K562 (cell line): ENCODE data around the gene TRIM31. TPM values are rescaled to one million over a fixed set of nuclear protein-coding genes. Genes with fewer than 3 reads are reported as not detected.

Source experiments
- ATAC-seq: fragments of 200-7000 bp; cut with Tn5 transposase; 3 replicates; pipeline ENCODE4 v1.9.1; 2020; ENCODE audit warnings: moderate library complexity
- BruUV-seq: library from RNA; stranded (reverse); fragments of 400-500 nt; replicated peaks from 2 replicates; lab custom pipeline; 2021; lab: Mats Ljungman, UMichigan
- CTCF ChIA-PET: fragments of 300-600 bp; formaldehyde crosslinking; extraction: SDS; loops from one replicate; lab custom pipeline; 2021; ENCODE audit warnings: low intra/inter-chr PET ratio; lab: Yijun Ruan, JAX
- POLR2A ChIA-PET: fragments of 300-600, 350-650 bp; sonication (Branson Sonifier 250); formaldehyde crosslinking; extraction: SDS; loops from one replicate; lab custom pipeline; 2021; ENCODE audit warnings: antibody characterized with exemption, inconsistent platforms; lab: Yijun Ruan, JAX
- DNase-seq, 4 experiments: peaks; one replicate each; pipeline versions ENCODE4 v3.0.0 to v3.0.0-alpha.2; 2011 to 2018; ENCODE audit warnings: low spot score in 3 of 4, mixed read lengths in 3 of 4; ENCODE audit errors: extremely low read depth in 1 of 4
- FAIRE-seq: peaks from 2 replicates; lab custom pipeline; 2011; peaks lifted over from hg19 to GRCh38; lab: Jason Lieb, UNC
- H2AFZ ChIP-seq: 2 replicates; pipeline ENCODE4 v1.6.0; 2011; ENCODE audit warnings: low read depth, low read length, control low read depth, inconsistent platforms
- H3K27ac ChIP-seq: fragments of 200-600 bp; 3 replicates; pipeline ENCODE4 v1.8.0; 2011; ENCODE audit warnings: low read depth, mild to moderate bottlenecking, control low read depth, inconsistent platforms, low read length, moderate library complexity, mixed read lengths; ENCODE audit errors: extremely low read depth
- H3K27me3 ChIP-seq, 2 experiments: fragments of 300-600 bp in 1 of 2; 2 replicates in 1 of 2; 3 replicates in 1 of 2; pipeline versions ENCODE4 v1.6.0 to v1.8.0; 2011; ENCODE audit warnings: inconsistent platforms in 2 of 2, low read length in 2 of 2, mild to moderate bottlenecking in 1 of 2, mixed read lengths in 1 of 2, moderate library complexity in 1 of 2; ENCODE audit not compliant: control insufficient read depth in 2 of 2, insufficient read depth in 2 of 2
- H3K36me3 ChIP-seq: fragments of 300-600 bp; 3 replicates; pipeline ENCODE4 v1.8.0; 2011; ENCODE audit warnings: mild to moderate bottlenecking, low read length, inconsistent platforms; ENCODE audit not compliant: control insufficient read depth, insufficient read depth
- H3K4me1 ChIP-seq, 2 experiments: fragments of 200-600 bp in 1 of 2; replicated peaks in 1 of 2; 2 replicates in 1 of 2; 3 replicates in 1 of 2; pipeline versions ENCODE4 v1.5.1 to v1.8.0; 2011; ENCODE audit warnings: inconsistent platforms in 2 of 2, low read length in 2 of 2, mild to moderate bottlenecking in 1 of 2, mixed read lengths in 1 of 2, moderate library complexity in 1 of 2; ENCODE audit not compliant: control insufficient read depth in 2 of 2, insufficient read depth in 2 of 2
- H3K4me2 ChIP-seq: 2 replicates; pipeline ENCODE4 v1.6.1; 2011; ENCODE audit warnings: low read length, control low read depth, inconsistent platforms, mixed read lengths; ENCODE audit not compliant: insufficient read depth
- H3K4me3 ChIP-seq: fragments of 200-600 bp; sonication (generic), shearing (Covaris generic); 2 replicates; pipeline ENCODE4 v1.5.1; 2016; ENCODE audit warnings: control low read depth, inconsistent platforms
- H3K79me2 ChIP-seq: fragments of 200-600 bp; 3 replicates; pipeline ENCODE4 v1.8.0; 2011; ENCODE audit warnings: low read length, inconsistent platforms; ENCODE audit not compliant: control insufficient read depth, insufficient read depth
- H3K9ac ChIP-seq, 2 experiments: 2 replicates each; pipeline versions ENCODE4 v1.6.0 to v1.6.1; 2011; ENCODE audit warnings: low read depth in 2 of 2, low read length in 2 of 2, control low read depth in 1 of 2, inconsistent platforms in 1 of 2, mild to moderate bottlenecking in 1 of 2, mixed read lengths in 1 of 2; ENCODE audit not compliant: insufficient read depth in 1 of 2
- H3K9me1 ChIP-seq: one replicate; pipeline ENCODE4 v1.6.0; 2011; ENCODE audit warnings: inconsistent platforms, mild to moderate bottlenecking, low read length, moderate library complexity; ENCODE audit not compliant: control insufficient read depth, insufficient read depth
- H3K9me3 ChIP-seq: replicated peaks from 2 replicates; pipeline ENCODE4 v1.5.1; 2011; ENCODE audit warnings: low read depth, low read length, inconsistent platforms; ENCODE audit not compliant: control insufficient read depth, insufficient read depth
- H4K20me1 ChIP-seq: replicated peaks from 2 replicates; pipeline ENCODE4 v1.6.1; 2011; ENCODE audit warnings: low read length, inconsistent platforms, mixed read lengths; ENCODE audit not compliant: control insufficient read depth, insufficient read depth
- ATF3 ChIP-seq, 2 experiments: fragments of 450-650 bp in 1 of 2; sonication (generic) in 1 of 2; formaldehyde crosslinking in 1 of 2; IDR thresholded peaks in 1 of 2; conservative IDR thresholded peaks in 1 of 2; 2 replicates each; pipeline versions ENCODE4 v1.6.1 to v1.8.1; 2016 to 2023; ENCODE audit warnings: mild to moderate bottlenecking in 2 of 2, moderate library complexity in 2 of 2, inconsistent platforms in 1 of 2, missing genetic modification reagents in 1 of 2
- CTBP1 ChIP-seq: fragments of 450-650 bp; IDR thresholded peaks from 2 replicates; pipeline ENCODE4 v1.6.1; 2016; ENCODE audit warnings: borderline replicate concordance
- DIDO1 ChIP-seq: fragments of 450-650 bp; IDR thresholded peaks from 2 replicates; pipeline ENCODE4 v1.6.1; 2016; ENCODE audit warnings: low read depth, missing biosample characterization, missing genetic modification characterization
- ETV6 ChIP-seq, 3 experiments: fragments of 150-350 bp in 1 of 3; sonication (generic) in 1 of 3; formaldehyde crosslinking in 1 of 3; IDR thresholded peaks; 2 replicates each; pipeline versions ENCODE4 v1.6.1 to v1.8.0; 2014 to 2022; ENCODE audit warnings: borderline replicate concordance in 2 of 3, low read depth in 2 of 3, antibody characterized with exemption in 1 of 3, low read length in 1 of 3, mild to moderate bottlenecking in 1 of 3, missing genetic modification reagents in 1 of 3
- GABPA ChIP-seq: fragments of 200-800 bp; sonication (Bioruptor generic); conservative IDR thresholded peaks from 2 replicates; pipeline ENCODE4 v1.6.1; 2016; ENCODE audit warnings: low read depth, missing genetic modification characterization, missing compliant biosample characterization
- HES1 ChIP-seq: fragments of 450-650 bp; IDR thresholded peaks from 2 replicates; pipeline ENCODE4 v1.6.1; 2016; ENCODE audit warnings: low read depth, mild to moderate bottlenecking, moderate library complexity
- JUN ChIP-seq, 2 experiments: sonication (generic) in 1 of 2; formaldehyde crosslinking in 1 of 2; IDR thresholded peaks; 2 replicates each; pipeline versions ENCODE4 v1.6.1 to v1.8.0; 2012 to 2022; ENCODE audit warnings: borderline replicate concordance in 2 of 2, mild to moderate bottlenecking in 2 of 2, improper control_type of control experiment in 1 of 2, low read depth in 1 of 2, low read length in 1 of 2, missing genetic modification reagents in 1 of 2
- MLX ChIP-seq, 2 experiments: fragments of 450-650 bp in 1 of 2; sonication (generic) in 1 of 2; formaldehyde crosslinking; conservative IDR thresholded peaks; 2 replicates each; pipeline versions ENCODE4 v1.4.0 to v1.8.1; 2020 to 2022; ENCODE audit warnings: mild to moderate bottlenecking in 1 of 2, missing genetic modification reagents in 1 of 2
- MTA2 ChIP-seq: fragments of 450-650 bp; IDR thresholded peaks from 2 replicates; pipeline ENCODE4 v1.6.1; 2016; ENCODE audit warnings: low read depth
- POLR3G ChIP-seq: IDR thresholded peaks from 2 replicates; pipeline ENCODE4 v1.6.1; 2011; ENCODE audit not compliant: insufficient read length, insufficient replicate concordance; ENCODE audit errors: extremely low read depth
- STAT5A ChIP-seq: IDR thresholded peaks from 2 replicates; pipeline ENCODE4 v1.6.1; 2012; ENCODE audit warnings: low read length, inconsistent platforms, borderline replicate concordance
- TSC22D4 ChIP-seq: fragments of 450-650 bp; IDR thresholded peaks from 2 replicates; pipeline ENCODE4 v1.6.1; 2016; ENCODE audit warnings: missing genetic modification characterization, missing biosample characterization, control low read depth
- ZBTB11 ChIP-seq, 3 experiments: fragments of 200-800 bp in 1 of 3; fragments of 250-450 bp in 1 of 3; fragments of 450-650 bp in 1 of 3; sonication (Bioruptor Pico) in 1 of 3; sonication (Bioruptor generic) in 1 of 3; formaldehyde crosslinking in 1 of 3; IDR thresholded peaks; 2 replicates each; pipeline versions ENCODE4 v1.6.1 to v1.8.0; 2016 to 2022; ENCODE audit warnings: mild to moderate bottlenecking in 2 of 3, missing genetic modification characterization in 2 of 3, missing compliant biosample characterization in 1 of 3, moderate library complexity in 1 of 3
- ZNF584 ChIP-seq: fragments of 200-800 bp; sonication (Bioruptor generic); IDR thresholded peaks from 2 replicates; pipeline ENCODE4 v1.6.1; 2016; ENCODE audit warnings: low read depth, mild to moderate bottlenecking, missing genetic modification characterization, missing compliant biosample characterization
- WGBS: fragments of 100-300 bp; shearing (Covaris generic); methylation state at CpG from one replicate; pipeline ENCODE4 v1.1.6; 2016; ENCODE audit warnings: low coverage, mixed read lengths; ENCODE audit not compliant: insufficient coverage; ENCODE audit errors: missing lambda C conversion rate; 5-methylcytosine and 5-hydroxymethylcytosine counted together
- in situ Hi-C: fragments of 300-500 bp; cut with MboI; formaldehyde crosslinking; loops from 4 replicates; pipeline ENCODE4 v1.15.0; 2018; ENCODE audit warnings: inconsistent platforms, mixed read lengths
- intact Hi-C: fragments of 100-400 bp; cut with micrococcal nuclease; formaldehyde crosslinking; loops from 2 replicates; pipeline ENCODE4 v1.14.2; 2022
- polyA plus RNA-seq, 8 experiments: library from polyadenylated mRNA; depleted of rRNA in 4 of 8; stranded (reverse) in 5 of 8; unstranded in 3 of 8; fragments of >200 nt; fragmentation: Nextera tagmentation in 2 of 8; fragmentation: Illumina TruSeq in 1 of 8; extraction: Ambion mirVana in 2 of 8; extraction: Trizol in 1 of 8; gene quantifications; 2 replicates each; pipeline versions ENCODE4 v1.2.1 to v1.2.3, GENCODE V29; 2011 to 2014; ENCODE audit warnings: inconsistent platforms in 1 of 8, missing spikeins in 1 of 8
- total RNA-seq, 7 experiments: library from RNA; depleted of rRNA in 6 of 7; stranded (reverse); fragments of >200 nt in 6 of 7; fragmentation: Illumina TruSeq in 2 of 7; extraction: Trizol in 2 of 7; gene quantifications; 2 replicates each; pipeline versions ENCODE4 v1.2.1 to v1.2.3, GENCODE V29; 2011 to 2021; ENCODE audit warnings: low replicate concordance in 1 of 7

The TRIM31 gene
- total and polyA plus RNA-seq, 9 of the 15 experiments (the other 6 are each of a cell fraction or from before 2014, with no cell fraction given) = not detected

- DNase-seq = peak; percentile 56 to 72 (median 68)
- ChIA-PET POLR2A (no interaction called here), CTCF (no interaction called here)
- Histone ChIP-seq H3K27ac (no peak overlapping the region), H3K4me2 (peak overlapping the region; percentile 22; the same call in 1 of the 2 replicates), H4K20me1 (no peaks in the 10 kb centered on the region), H3K27me3 (peaks cover 2 to 28% of the 10 kb centered on the region in 2 experiments; a peak in 3 of 5 replicates), H3K79me2 (no peaks in the 10 kb centered on the region), H3K9me1 (no peaks in the 10 kb centered on the region), H3K36me3 (no peaks in the 10 kb centered on the region), H3K9me3 (no peaks in the 10 kb centered on the region), H2AFZ (peak overlapping the region; percentile 47), H3K4me1 (peaks cover 7 to 28% of the 10 kb centered on the region in 2 experiments), H3K9ac (no peak overlapping the region), H3K4me3 (no peak overlapping the region)
- peak; percentile 55 for ATAC-seq
- no TSS peak for BruUV-seq
- WGBS = 3% methylated on average over 4 of the region's 4 CpGs
- in situ Hi-C loops (no loop called here), intact Hi-C loops (no loop called here)
- peak; percentile 62 for FAIRE-seq
- no peak for TF ChIP-seq HES1
- TF ChIP-seq JUN (IDR thresholded peaks at IDR 0.05; ENCODE audit: borderline replicate concordance, low read depth, low read length) = 0 out of 2 replicates have a peak, but pooled peaks have one; percentile 41
- TF ChIP-seq JUN (CRISPR knock-in tag; IDR thresholded peaks at IDR 0.05; ENCODE audit: borderline replicate concordance) = no peak
- TF ChIP-seq ZNF584 = peak; percentile 33; the same call in 1 of the 2 replicates
- TF ChIP-seq MLX (CRISPR knock-in tag; conservative IDR thresholded peaks at IDR 0.05) = no peak
- no peak for TF ChIP-seq MTA2
- peak; percentile 75 for TF ChIP-seq ATF3 (IDR thresholded peaks at IDR 0.05)
- no peak for TF ChIP-seq ATF3 (CRISPR knock-in tag; conservative IDR thresholded peaks at IDR 0.05)
- 0 out of 2 replicates have a peak, but pooled peaks have one; percentile 29 for TF ChIP-seq CTBP1
- TF ChIP-seq ETV6 (IDR thresholded peaks at IDR 0.05; ENCODE audit: borderline replicate concordance in 1 of 2, low read depth in 2 of 2, low read length in 1 of 2) = peak in 1 of 2 experiments; percentile 32; a peak in 1 of 4 replicates
- no peak for TF ChIP-seq ETV6 (CRISPR knock-in tag; IDR thresholded peaks at IDR 0.05; ENCODE audit: borderline replicate concordance)
- TF ChIP-seq ZBTB11 (CRISPR knock-in tag; IDR thresholded peaks at IDR 0.05) = peak in 1 of 3 experiments; percentile 83; a peak in 2 of 6 replicates
- TF ChIP-seq GABPA (tag) = peak; percentile 90
- no peak for TF ChIP-seq TSC22D4
- no peak for TF ChIP-seq STAT5A
- no peak for TF ChIP-seq DIDO1
- no peak for TF ChIP-seq POLR3G
These were observed 43.3 kb upstream of the TRIM31 start for GRCh38 chr6:30156262-30156599.
